HG03354 (cell line): Measurements from ENCODE around the gene POLA1.
A peak's percentile ranks its signal among the peaks of the same experiment; 100 is the strongest.

Experiments
- ATAC-seq: cut with Tn5 transposase; IDR thresholded peaks from one replicate; pipeline ENCODE4 v1.9.1; 2021; ENCODE audit warnings: mild to moderate bottlenecking; ENCODE audit not compliant: unreplicated experiment, poor library complexity, severe bottlenecking

The POLA1 gene

GRCh38 chrX:25003066-25003849 lies 309.5 kb downstream of the POLA1 start:
- no peak for ATAC-seq

GRCh38 chrX:25004040-25004439 lies 310.3 kb downstream of the POLA1 start:
- no peak for ATAC-seq

GRCh38 chrX:25004485-25005032 lies 310.8 kb downstream of the POLA1 start:
- ATAC-seq = no peak

- no peak for ATAC-seq
Measured at GRCh38 chrX:25005034-25005381, 311.3 kb downstream of the POLA1 start.

- no peak for ATAC-seq
Measured at GRCh38 chrX:25005382-25006185, 311.9 kb downstream of the POLA1 start.

GRCh38 chrX:25006586-25007058 lies 312.9 kb downstream of the POLA1 start:
- ATAC-seq = no peak

GRCh38 chrX:25007059-25008053 lies 313.6 kb downstream of the POLA1 start:
- no peak for ATAC-seq

GRCh38 chrX:25009407-25009806 lies 315.7 kb downstream of the POLA1 start:
- ATAC-seq = no peak

GRCh38 chrX:25010784-25011588 lies 317.3 kb downstream of the POLA1 start:
- no peak for ATAC-seq

- ATAC-seq = no peak
Measured at GRCh38 chrX:25011589-25012432, 318.1 kb downstream of the POLA1 start.

- no peak for ATAC-seq
Measured at GRCh38 chrX:25012433-25012735, 318.7 kb downstream of the POLA1 start.

GRCh38 chrX:25012793-25013631 lies 319.3 kb downstream of the POLA1 start:
- no peak for ATAC-seq

- peak; percentile 44 for ATAC-seq
Measured at GRCh38 chrX:25013632-25014365, 320.1 kb downstream of the POLA1 start.

GRCh38 chrX:25014366-25014838 lies 320.7 kb downstream of the POLA1 start:
- ATAC-seq = no peak

GRCh38 chrX:25015486-25016360 lies 322.0 kb downstream of the POLA1 start, which contains the start of gene ARX:
ARX (minus strand) TSS chrX:25015965; CDS start chrX:25015737, 228 bp downstream.
- peak; percentile 73 for ATAC-seq

- no peak for ATAC-seq
Measured at GRCh38 chrX:25016361-25016671, 322.6 kb downstream of the POLA1 start.
